ENCODE data around the gene EGFR. TPM values are rescaled to one million over a fixed set of nuclear protein-coding genes. Genes with fewer than 3 reads are reported as not detected.
"Not testable (repeated sequence)": the region's sequence is repeated elsewhere in the genome, so short reads cannot be mapped to it uniquely, and the experiment has no call there.

EGFR gene
- polyA plus RNA-seq, 1 donor from 2014 or later, result 0.22 TPM

DNA sequence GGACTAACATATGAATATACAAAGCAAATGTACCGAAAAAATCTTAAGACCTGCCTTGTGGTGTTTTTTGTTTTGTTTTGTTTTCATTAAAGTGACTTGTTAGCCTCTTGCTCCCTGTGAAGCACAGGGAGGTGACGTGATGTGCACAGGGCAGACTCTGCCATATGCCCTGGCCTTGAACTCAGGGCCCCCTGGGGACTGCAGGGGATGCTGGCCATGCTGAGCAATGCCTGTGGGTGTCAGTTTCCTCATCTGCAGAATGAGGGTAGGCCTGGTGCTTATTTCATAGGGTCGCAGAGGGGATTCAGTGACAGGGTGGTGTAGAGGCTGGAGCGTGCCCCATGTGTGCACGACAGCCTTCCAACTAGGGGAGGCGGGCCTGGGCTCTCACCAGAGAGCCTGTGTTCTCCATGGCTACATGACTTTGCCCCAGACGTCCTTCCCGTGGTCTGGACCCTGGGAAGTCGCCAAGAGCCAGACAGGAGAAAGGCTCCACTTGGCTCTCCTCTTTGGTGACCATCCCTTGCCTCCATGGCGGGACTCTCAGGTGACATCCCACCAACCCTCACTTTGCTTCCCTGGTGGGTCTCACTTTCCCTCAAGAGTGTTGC, 14.5 kb downstream of the EGFR start:
- H3K9me2 ChIP-seq (ENCODE audit: insufficient read depth, low read length), result no peaks in the 10 kb centered on the region
- H4K20me1 ChIP-seq (ENCODE audit: insufficient read depth), result no peaks in the 10 kb centered on the region
- no peaks in the 10 kb centered on the region for H3F3A ChIP-seq (ENCODE audit: insufficient read depth, low read length, poor library complexity, severe bottlenecking)
- H3K9ac ChIP-seq (ENCODE audit: low read length), result no peak overlapping the region
- no peaks in the 10 kb centered on the region for H3K79me2 ChIP-seq (replicated peaks; ENCODE audit: insufficient read depth, low read length)
- TF ChIP-seq EZH2 (IDR thresholded peaks at IDR 0.05; ENCODE audit: borderline replicate concordance, insufficient read depth, low read length, poor library complexity, severe bottlenecking), result no peak
- no peak for TF ChIP-seq RAD21 (conservative IDR thresholded peaks at IDR 0.05)
- H3K9me3 ChIP-seq (ENCODE audit: low read length), result no peaks in the 10 kb centered on the region
- no peaks in the 10 kb centered on the region for H3K27me3 ChIP-seq (ENCODE audit: insufficient read depth, low read depth, low read length)
- H3K4me3 ChIP-seq (ENCODE audit: low read length), result no peak overlapping the region
- no peak overlapping the region for H2AFZ ChIP-seq (ENCODE audit: low read depth, low read length)
- no peaks in the 10 kb centered on the region for H3K36me3 ChIP-seq (ENCODE audit: insufficient read depth, low read length)
- no peak overlapping the region for H3K4me2 ChIP-seq (ENCODE audit: low read length)
- no peak overlapping the region for H3K27ac ChIP-seq (ENCODE audit: low read length)

DNA sequence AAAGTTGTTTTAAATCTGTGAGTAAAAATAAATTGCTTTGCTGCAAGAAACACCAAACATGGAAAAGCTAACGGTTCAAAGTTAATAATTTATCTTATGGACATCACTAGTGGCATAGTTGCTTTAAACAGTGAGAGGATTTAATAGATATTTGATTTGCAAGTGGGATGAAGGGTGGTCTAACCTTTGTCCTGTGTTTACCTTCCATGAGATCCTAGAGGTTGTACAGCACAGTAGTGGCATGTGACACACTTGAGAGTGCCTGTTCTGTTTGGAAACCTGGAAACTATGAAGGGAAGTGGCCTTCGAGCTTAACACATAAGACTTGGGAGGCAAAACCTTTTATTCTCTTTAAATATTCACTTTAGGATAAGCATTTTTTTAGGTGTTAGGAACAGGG, 16.0 kb downstream of the EGFR start:
- Histone ChIP-seq H3K36me3 (ENCODE audit: insufficient read depth, low read length) (no peaks in the 10 kb centered on the region), H3K4me3 (ENCODE audit: low read length) (no peak overlapping the region), H2AFZ (ENCODE audit: low read depth, low read length) (no peak overlapping the region), H3K79me2 (replicated peaks; ENCODE audit: insufficient read depth, low read length) (no peaks in the 10 kb centered on the region), H3K27me3 (ENCODE audit: insufficient read depth, low read depth, low read length) (no peaks in the 10 kb centered on the region), H3K9me2 (ENCODE audit: insufficient read depth, low read length) (no peaks in the 10 kb centered on the region), H3K9me3 (ENCODE audit: low read length) (no peaks in the 10 kb centered on the region), H3K4me2 (ENCODE audit: low read length) (no peak overlapping the region), H3F3A (ENCODE audit: insufficient read depth, low read length, poor library complexity, severe bottlenecking) (no peaks in the 10 kb centered on the region), H3K27ac (ENCODE audit: low read length) (no peak overlapping the region), H3K9ac (ENCODE audit: low read length) (no peak overlapping the region), H4K20me1 (ENCODE audit: insufficient read depth) (no peaks in the 10 kb centered on the region)
- TF ChIP-seq, protein P1, sequence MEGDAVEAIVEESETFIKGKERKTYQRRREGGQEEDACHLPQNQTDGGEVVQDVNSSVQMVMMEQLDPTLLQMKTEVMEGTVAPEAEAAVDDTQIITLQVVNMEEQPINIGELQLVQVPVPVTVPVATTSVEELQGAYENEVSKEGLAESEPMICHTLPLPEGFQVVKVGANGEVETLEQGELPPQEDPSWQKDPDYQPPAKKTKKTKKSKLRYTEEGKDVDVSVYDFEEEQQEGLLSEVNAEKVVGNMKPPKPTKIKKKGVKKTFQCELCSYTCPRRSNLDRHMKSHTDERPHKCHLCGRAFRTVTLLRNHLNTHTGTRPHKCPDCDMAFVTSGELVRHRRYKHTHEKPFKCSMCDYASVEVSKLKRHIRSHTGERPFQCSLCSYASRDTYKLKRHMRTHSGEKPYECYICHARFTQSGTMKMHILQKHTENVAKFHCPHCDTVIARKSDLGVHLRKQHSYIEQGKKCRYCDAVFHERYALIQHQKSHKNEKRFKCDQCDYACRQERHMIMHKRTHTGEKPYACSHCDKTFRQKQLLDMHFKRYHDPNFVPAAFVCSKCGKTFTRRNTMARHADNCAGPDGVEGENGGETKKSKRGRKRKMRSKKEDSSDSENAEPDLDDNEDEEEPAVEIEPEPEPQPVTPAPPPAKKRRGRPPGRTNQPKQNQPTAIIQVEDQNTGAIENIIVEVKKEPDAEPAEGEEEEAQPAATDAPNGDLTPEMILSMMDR (IDR thresholded peaks at IDR 0.05; ENCODE audit: poor library complexity, severe bottlenecking), result no peak
- TF ChIP-seq POLR2AphosphoS5 (IDR thresholded peaks at IDR 0.05) (no peak), RAD21 (conservative IDR thresholded peaks at IDR 0.05) (no peak)

DNA sequence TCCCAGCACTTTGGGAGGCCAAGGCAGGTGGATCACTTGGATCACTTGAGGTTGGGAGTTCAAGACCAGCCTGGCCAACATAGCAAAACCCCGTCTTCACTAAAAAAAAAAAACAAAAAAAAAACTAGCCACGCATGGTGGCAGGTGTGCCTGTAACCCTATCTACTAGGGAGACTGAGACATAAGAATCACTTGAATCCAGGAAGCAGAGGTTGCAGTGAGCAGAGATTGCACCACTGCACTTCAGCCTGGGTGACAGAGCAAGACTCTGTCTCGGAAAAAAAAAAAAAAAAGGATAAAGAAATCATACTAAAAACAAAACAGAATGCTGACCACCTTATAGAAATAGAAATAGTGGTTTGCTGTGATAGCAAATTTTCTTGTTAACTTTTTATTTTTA, 16.6 kb downstream of the EGFR start:
- H3K9me2 ChIP-seq (ENCODE audit: insufficient read depth, low read length); H3K4me3 ChIP-seq (ENCODE audit: low read length); H3K4me2 ChIP-seq (ENCODE audit: low read length); H3K79me2 ChIP-seq (replicated peaks; ENCODE audit: insufficient read depth, low read length); H3K9ac ChIP-seq (ENCODE audit: low read length); H3K27me3 ChIP-seq (ENCODE audit: insufficient read depth, low read depth, low read length); H3K36me3 ChIP-seq (ENCODE audit: insufficient read depth, low read length); H3K9me3 ChIP-seq (ENCODE audit: low read length); H3K27ac ChIP-seq (ENCODE audit: low read length); H2AFZ ChIP-seq (ENCODE audit: low read depth, low read length); H3F3A ChIP-seq (ENCODE audit: insufficient read depth, low read length, poor library complexity, severe bottlenecking); H4K20me1 ChIP-seq (ENCODE audit: insufficient read depth): not testable (repeated sequence)

DNA sequence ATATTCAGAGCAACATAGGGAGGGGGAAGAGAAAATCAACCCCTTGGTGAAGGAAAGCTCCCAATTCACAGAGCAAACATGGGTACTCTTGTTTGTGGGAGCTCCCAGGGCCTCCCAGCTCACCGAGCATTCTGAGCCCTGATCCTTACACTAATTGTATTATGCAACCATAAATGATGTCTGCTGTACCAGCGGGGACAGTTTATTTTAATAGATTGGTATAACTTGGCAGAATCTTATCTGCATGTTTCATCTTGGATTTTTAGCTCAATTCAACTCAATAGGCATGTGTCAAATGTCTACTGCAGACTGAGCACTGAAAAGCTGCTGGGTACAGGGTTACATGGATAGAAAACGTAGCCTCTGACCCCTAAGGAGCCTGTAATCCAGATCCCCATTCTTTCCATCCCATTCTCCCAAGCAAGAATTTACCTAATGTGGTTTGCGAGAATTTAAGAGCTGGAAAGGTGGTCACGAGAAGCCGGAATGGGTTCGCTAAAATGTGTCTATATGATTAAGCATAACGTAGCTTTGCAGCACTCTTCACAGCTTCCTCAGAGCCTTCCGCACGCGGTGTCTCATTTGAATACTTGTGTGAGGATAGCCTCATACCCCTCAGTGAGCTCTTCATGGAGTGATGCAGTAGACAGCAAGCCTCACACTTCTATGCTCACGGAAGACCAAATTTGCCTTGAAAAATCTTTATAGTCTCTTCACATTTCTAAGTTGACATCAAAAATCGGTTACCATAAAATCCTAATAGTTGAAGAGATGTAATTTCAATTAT, 18.3 kb downstream of the EGFR start:
- Histone ChIP-seq H4K20me1 (ENCODE audit: insufficient read depth) (no peaks in the 10 kb centered on the region), H3K4me3 (ENCODE audit: low read length) (no peak overlapping the region), H3K79me2 (replicated peaks; ENCODE audit: insufficient read depth, low read length) (no peaks in the 10 kb centered on the region)

More for the DNA sequence above, 18.3 kb downstream of the EGFR start:
- H3F3A ChIP-seq (ENCODE audit: insufficient read depth, low read length, poor library complexity, severe bottlenecking), result no peaks in the 10 kb centered on the region
- H2AFZ ChIP-seq (ENCODE audit: low read depth, low read length), result no peak overlapping the region
- no peaks in the 10 kb centered on the region for H3K9me3 ChIP-seq (ENCODE audit: low read length)
- no peaks in the 10 kb centered on the region for H3K9me2 ChIP-seq (ENCODE audit: insufficient read depth, low read length)
- H3K27me3 ChIP-seq (ENCODE audit: insufficient read depth, low read depth, low read length), result no peaks in the 10 kb centered on the region
- no peak overlapping the region for H3K27ac ChIP-seq (ENCODE audit: low read length)
- no peak overlapping the region for H3K9ac ChIP-seq (ENCODE audit: low read length)
- no peaks in the 10 kb centered on the region for H3K36me3 ChIP-seq (ENCODE audit: insufficient read depth, low read length)
- TF ChIP-seq RAD21 (conservative IDR thresholded peaks at IDR 0.05) (no peak), EZH2 (IDR thresholded peaks at IDR 0.05; ENCODE audit: borderline replicate concordance, insufficient read depth, low read length, poor library complexity, severe bottlenecking) (no peak), EP300 (conservative IDR thresholded peaks at IDR 0.05; ENCODE audit: poor library complexity, severe bottlenecking) (no peak), POLR2AphosphoS5 (IDR thresholded peaks at IDR 0.05) (no peak), SMC3 (conservative IDR thresholded peaks at IDR 0.05; ENCODE audit: poor library complexity) (no peak), MXI1 (conservative IDR thresholded peaks at IDR 0.05; ENCODE audit: poor library complexity, severe bottlenecking) (no peak), TAF1 (IDR thresholded peaks at IDR 0.05; ENCODE audit: low read depth) (no peak)
- TF ChIP-seq, protein P2, sequence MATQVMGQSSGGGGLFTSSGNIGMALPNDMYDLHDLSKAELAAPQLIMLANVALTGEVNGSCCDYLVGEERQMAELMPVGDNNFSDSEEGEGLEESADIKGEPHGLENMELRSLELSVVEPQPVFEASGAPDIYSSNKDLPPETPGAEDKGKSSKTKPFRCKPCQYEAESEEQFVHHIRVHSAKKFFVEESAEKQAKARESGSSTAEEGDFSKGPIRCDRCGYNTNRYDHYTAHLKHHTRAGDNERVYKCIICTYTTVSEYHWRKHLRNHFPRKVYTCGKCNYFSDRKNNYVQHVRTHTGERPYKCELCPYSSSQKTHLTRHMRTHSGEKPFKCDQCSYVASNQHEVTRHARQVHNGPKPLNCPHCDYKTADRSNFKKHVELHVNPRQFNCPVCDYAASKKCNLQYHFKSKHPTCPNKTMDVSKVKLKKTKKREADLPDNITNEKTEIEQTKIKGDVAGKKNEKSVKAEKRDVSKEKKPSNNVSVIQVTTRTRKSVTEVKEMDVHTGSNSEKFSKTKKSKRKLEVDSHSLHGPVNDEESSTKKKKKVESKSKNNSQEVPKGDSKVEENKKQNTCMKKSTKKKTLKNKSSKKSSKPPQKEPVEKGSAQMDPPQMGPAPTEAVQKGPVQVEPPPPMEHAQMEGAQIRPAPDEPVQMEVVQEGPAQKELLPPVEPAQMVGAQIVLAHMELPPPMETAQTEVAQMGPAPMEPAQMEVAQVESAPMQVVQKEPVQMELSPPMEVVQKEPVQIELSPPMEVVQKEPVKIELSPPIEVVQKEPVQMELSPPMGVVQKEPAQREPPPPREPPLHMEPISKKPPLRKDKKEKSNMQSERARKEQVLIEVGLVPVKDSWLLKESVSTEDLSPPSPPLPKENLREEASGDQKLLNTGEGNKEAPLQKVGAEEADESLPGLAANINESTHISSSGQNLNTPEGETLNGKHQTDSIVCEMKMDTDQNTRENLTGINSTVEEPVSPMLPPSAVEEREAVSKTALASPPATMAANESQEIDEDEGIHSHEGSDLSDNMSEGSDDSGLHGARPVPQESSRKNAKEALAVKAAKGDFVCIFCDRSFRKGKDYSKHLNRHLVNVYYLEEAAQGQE (IDR thresholded peaks at IDR 0.05; ENCODE audit: borderline replicate concordance), result no peak
- TF ChIP-seq, protein P1 (IDR thresholded peaks at IDR 0.05; ENCODE audit: poor library complexity, severe bottlenecking), result no peak
- H3K4me2 ChIP-seq (ENCODE audit: low read length), result no peak overlapping the region

All from neural cell (in vitro differentiated cells).